Neural cell (in vitro differentiated cells): ENCODE measurements around the gene ITGA1. TPM values are rescaled to one million over a fixed set of nuclear protein-coding genes. Genes with fewer than 3 reads are reported as not detected.

Experiments used
- H2AFZ ChIP-seq: fragments of 200-600, 300-800 bp; sonication (generic), shearing (Covaris generic); 2 replicates; pipeline ENCODE4 v1.6.0; 2014; ENCODE audit warnings: low read depth, mild to moderate bottlenecking, antibody characterized with exemption, low read length, moderate library complexity
- H3F3A ChIP-seq: fragments of 200-600 bp; shearing (Covaris generic); 2 replicates; pipeline ENCODE4 v1.6.1; 2016; ENCODE audit warnings: mild to moderate bottlenecking, moderate library complexity, mixed read lengths, antibody characterized with exemption, low read length; ENCODE audit not compliant: insufficient read depth, poor library complexity, severe bottlenecking
- H3K27ac ChIP-seq: fragments of 200-600, 300-800 bp; sonication (generic), shearing (Covaris generic); 2 replicates; pipeline ENCODE4 v1.5.1; 2014; ENCODE audit warnings: mild to moderate bottlenecking, low read length, moderate library complexity
- H3K27me3 ChIP-seq: fragments of 300-800, 200-600 bp; sonication (generic), shearing (Covaris generic); 2 replicates; pipeline ENCODE4 v1.6.0; 2014; ENCODE audit warnings: mild to moderate bottlenecking, low read depth, low read length, moderate library complexity; ENCODE audit not compliant: insufficient read depth
- H3K36me3 ChIP-seq: fragments of 300-800, 200-600 bp; sonication (generic), shearing (Covaris generic); 2 replicates; pipeline ENCODE4 v1.5.1; 2014; ENCODE audit warnings: mild to moderate bottlenecking, antibody characterized with exemption, low read length, moderate library complexity; ENCODE audit not compliant: insufficient read depth
- H3K4me2 ChIP-seq: fragments of 300-800, 200-600 bp; sonication (generic), shearing (Covaris generic); 2 replicates; pipeline ENCODE4 v1.6.0; 2014; ENCODE audit warnings: mild to moderate bottlenecking, low read length
- H3K4me3 ChIP-seq: fragments of 300-800, 200-600 bp; sonication (generic), shearing (Covaris generic); 2 replicates; pipeline ENCODE4 v1.5.1; 2014; ENCODE audit warnings: mild to moderate bottlenecking, low read length, moderate library complexity
- H3K79me2 ChIP-seq: fragments of 200-600 bp; shearing (Covaris generic); replicated peaks from 2 replicates; pipeline ENCODE4 v1.6.0; 2014; ENCODE audit warnings: mild to moderate bottlenecking, low read length, moderate library complexity; ENCODE audit not compliant: insufficient read depth
- H3K9ac ChIP-seq: fragments of 300-800, 200-600 bp; sonication (generic), shearing (Covaris generic); 2 replicates; pipeline ENCODE4 v1.6.1; 2016; ENCODE audit warnings: mild to moderate bottlenecking, low read length, mixed read lengths
- H3K9me2 ChIP-seq: fragments of 200-600 bp; shearing (Covaris generic); 2 replicates; pipeline ENCODE4 v1.6.1; 2016; ENCODE audit warnings: mild to moderate bottlenecking, low read length, mixed read lengths; ENCODE audit not compliant: insufficient read depth
- H3K9me3 ChIP-seq: fragments of 200-600, 300-800 bp; sonication (generic), shearing (Covaris generic); 2 replicates; pipeline ENCODE4 v1.6.1; 2016; ENCODE audit warnings: mild to moderate bottlenecking, mixed run types, low read length, moderate library complexity, mixed read lengths
- H4K20me1 ChIP-seq: fragments of 200-600 bp; shearing (Covaris generic); 2 replicates; pipeline ENCODE4 v1.6.1; 2016; ENCODE audit warnings: mild to moderate bottlenecking, mixed run types; ENCODE audit not compliant: insufficient read depth
- EP300 ChIP-seq: fragments of 450-650 bp; conservative IDR thresholded peaks from 2 replicates; pipeline ENCODE4 v1.6.1; 2014; ENCODE audit warnings: antibody characterized with exemption, mild to moderate bottlenecking, moderate library complexity; ENCODE audit not compliant: poor library complexity, severe bottlenecking
- EZH2 ChIP-seq: fragments of 200-600, 300-800 bp; shearing (Covaris generic), sonication (generic); IDR thresholded peaks from 2 replicates; pipeline ENCODE4 v1.6.1; 2014; ENCODE audit warnings: antibody characterized with exemption, low read length, borderline replicate concordance, mild to moderate bottlenecking; ENCODE audit not compliant: insufficient read depth, poor library complexity, severe bottlenecking
- MXI1 ChIP-seq: fragments of 450-650 bp; conservative IDR thresholded peaks from 2 replicates; pipeline ENCODE4 v1.6.1; 2014; ENCODE audit warnings: antibody characterized with exemption, mild to moderate bottlenecking; ENCODE audit not compliant: poor library complexity, severe bottlenecking
- POLR2AphosphoS5 ChIP-seq: IDR thresholded peaks from 2 replicates; pipeline ENCODE4 v1.6.1; 2012
- RAD21 ChIP-seq: fragments of 450-650 bp; conservative IDR thresholded peaks from 2 replicates; pipeline ENCODE4 v1.6.1; 2014; ENCODE audit warnings: antibody characterized with exemption, mild to moderate bottlenecking, moderate library complexity
- SMC3 ChIP-seq: fragments of 450-650 bp; conservative IDR thresholded peaks from 2 replicates; pipeline ENCODE4 v1.6.1; 2014; ENCODE audit warnings: antibody characterized with exemption, mild to moderate bottlenecking, moderate library complexity; ENCODE audit not compliant: poor library complexity
- TAF1 ChIP-seq: IDR thresholded peaks from 2 replicates; pipeline ENCODE4 v1.6.1; 2012; ENCODE audit warnings: low read depth
- polyA plus RNA-seq: library from polyadenylated mRNA; depleted of rRNA; stranded (reverse); fragments of >200 nt; gene quantifications from 2 replicates; pipeline ENCODE4 v1.2.3, GENCODE V29; 2014
- TF ChIP-seq, protein P1 (sequence below): IDR thresholded peaks from 2 replicates; pipeline ENCODE4 v1.6.1; 2012; ENCODE audit warnings: borderline replicate concordance
- TF ChIP-seq, protein P2 (sequence below): fragments of 450-650 bp; IDR thresholded peaks from 2 replicates; pipeline ENCODE4 v1.5.1; 2014; ENCODE audit warnings: antibody characterized with exemption, mild to moderate bottlenecking, moderate library complexity; ENCODE audit not compliant: poor library complexity, severe bottlenecking

The ITGA1 gene
- polyA plus RNA-seq, 1 donor from 2014 or later: 0.15 TPM

DNA sequence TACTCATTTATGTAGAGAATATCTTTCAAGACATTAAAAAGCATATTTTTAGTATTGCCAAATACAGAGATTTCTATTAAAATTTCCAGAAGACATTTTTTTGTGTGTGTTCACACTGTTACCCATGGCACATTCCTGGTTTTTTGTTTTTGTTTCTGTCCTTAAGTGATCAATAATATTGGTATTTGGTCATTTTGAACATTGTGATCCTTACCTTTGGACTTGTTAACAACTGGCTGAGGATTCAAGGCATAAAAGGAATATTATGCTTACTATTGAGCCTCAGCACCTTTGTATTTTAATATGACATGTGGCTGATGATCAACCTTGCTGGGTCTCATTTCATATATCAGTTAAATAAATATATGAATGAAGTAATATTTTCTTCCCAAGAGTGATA lies 41.9 kb downstream of the ITGA1 start:
- Histone ChIP-seq H3K4me2 (no peak overlapping the region), H3K36me3 (no peaks in the 10 kb centered on the region), H3K9me3 (no peaks in the 10 kb centered on the region), H4K20me1 (no peaks in the 10 kb centered on the region), H3K9me2 (no peaks in the 10 kb centered on the region), H3K4me3 (no peak overlapping the region), H3F3A (no peaks in the 10 kb centered on the region), H3K9ac (no peak overlapping the region), H3K79me2 (no peaks in the 10 kb centered on the region), H3K27me3 (no peaks in the 10 kb centered on the region), H3K27ac (no peak overlapping the region), H2AFZ (no peak overlapping the region)
- TF ChIP-seq EP300 (no peak), SMC3 (no peak), EZH2 (no peak), RAD21 (no peak), MXI1 (no peak), POLR2AphosphoS5 (no peak), TAF1 (no peak)
- TF ChIP-seq, protein P1, sequence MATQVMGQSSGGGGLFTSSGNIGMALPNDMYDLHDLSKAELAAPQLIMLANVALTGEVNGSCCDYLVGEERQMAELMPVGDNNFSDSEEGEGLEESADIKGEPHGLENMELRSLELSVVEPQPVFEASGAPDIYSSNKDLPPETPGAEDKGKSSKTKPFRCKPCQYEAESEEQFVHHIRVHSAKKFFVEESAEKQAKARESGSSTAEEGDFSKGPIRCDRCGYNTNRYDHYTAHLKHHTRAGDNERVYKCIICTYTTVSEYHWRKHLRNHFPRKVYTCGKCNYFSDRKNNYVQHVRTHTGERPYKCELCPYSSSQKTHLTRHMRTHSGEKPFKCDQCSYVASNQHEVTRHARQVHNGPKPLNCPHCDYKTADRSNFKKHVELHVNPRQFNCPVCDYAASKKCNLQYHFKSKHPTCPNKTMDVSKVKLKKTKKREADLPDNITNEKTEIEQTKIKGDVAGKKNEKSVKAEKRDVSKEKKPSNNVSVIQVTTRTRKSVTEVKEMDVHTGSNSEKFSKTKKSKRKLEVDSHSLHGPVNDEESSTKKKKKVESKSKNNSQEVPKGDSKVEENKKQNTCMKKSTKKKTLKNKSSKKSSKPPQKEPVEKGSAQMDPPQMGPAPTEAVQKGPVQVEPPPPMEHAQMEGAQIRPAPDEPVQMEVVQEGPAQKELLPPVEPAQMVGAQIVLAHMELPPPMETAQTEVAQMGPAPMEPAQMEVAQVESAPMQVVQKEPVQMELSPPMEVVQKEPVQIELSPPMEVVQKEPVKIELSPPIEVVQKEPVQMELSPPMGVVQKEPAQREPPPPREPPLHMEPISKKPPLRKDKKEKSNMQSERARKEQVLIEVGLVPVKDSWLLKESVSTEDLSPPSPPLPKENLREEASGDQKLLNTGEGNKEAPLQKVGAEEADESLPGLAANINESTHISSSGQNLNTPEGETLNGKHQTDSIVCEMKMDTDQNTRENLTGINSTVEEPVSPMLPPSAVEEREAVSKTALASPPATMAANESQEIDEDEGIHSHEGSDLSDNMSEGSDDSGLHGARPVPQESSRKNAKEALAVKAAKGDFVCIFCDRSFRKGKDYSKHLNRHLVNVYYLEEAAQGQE: no peak
- TF ChIP-seq, protein P2, sequence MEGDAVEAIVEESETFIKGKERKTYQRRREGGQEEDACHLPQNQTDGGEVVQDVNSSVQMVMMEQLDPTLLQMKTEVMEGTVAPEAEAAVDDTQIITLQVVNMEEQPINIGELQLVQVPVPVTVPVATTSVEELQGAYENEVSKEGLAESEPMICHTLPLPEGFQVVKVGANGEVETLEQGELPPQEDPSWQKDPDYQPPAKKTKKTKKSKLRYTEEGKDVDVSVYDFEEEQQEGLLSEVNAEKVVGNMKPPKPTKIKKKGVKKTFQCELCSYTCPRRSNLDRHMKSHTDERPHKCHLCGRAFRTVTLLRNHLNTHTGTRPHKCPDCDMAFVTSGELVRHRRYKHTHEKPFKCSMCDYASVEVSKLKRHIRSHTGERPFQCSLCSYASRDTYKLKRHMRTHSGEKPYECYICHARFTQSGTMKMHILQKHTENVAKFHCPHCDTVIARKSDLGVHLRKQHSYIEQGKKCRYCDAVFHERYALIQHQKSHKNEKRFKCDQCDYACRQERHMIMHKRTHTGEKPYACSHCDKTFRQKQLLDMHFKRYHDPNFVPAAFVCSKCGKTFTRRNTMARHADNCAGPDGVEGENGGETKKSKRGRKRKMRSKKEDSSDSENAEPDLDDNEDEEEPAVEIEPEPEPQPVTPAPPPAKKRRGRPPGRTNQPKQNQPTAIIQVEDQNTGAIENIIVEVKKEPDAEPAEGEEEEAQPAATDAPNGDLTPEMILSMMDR: no peak

DNA sequence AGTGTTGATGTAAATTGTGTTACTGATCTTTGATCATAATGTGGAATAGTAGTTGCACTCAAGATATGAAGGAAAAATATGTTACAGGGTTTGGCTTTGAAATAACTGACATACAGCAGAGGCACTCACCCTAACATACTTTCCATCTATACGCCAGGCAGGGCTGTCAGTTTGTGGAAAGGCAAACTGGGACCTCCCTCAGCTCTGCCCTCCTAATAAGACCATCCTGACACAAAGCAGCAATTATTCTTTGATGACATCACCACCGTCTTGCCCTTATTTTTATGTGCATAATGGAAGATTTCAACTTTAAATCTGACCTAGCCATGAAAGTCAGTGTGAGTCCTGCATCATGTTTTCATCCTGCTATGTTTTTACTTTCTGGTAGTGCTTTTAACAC lies 42.9 kb downstream of the ITGA1 start:
- H3K4me2 ChIP-seq: no peak overlapping the region
- H2AFZ ChIP-seq: no peak overlapping the region
- no peaks in the 10 kb centered on the region for H4K20me1 ChIP-seq
- H3K9me3 ChIP-seq: no peaks in the 10 kb centered on the region
- TF ChIP-seq, protein P1: no peak
- TF ChIP-seq MXI1: no peak
- no peak for TF ChIP-seq EZH2
- no peak for TF ChIP-seq POLR2AphosphoS5
- TF ChIP-seq, protein P2: no peak
- no peak for TF ChIP-seq RAD21
- TF ChIP-seq EP300: no peak
- no peak for TF ChIP-seq TAF1
- no peak for TF ChIP-seq SMC3
- no peaks in the 10 kb centered on the region for H3K27me3 ChIP-seq
- H3K9ac ChIP-seq: no peak overlapping the region
- H3F3A ChIP-seq: no peaks in the 10 kb centered on the region
- no peaks in the 10 kb centered on the region for H3K79me2 ChIP-seq
- no peaks in the 10 kb centered on the region for H3K9me2 ChIP-seq
- no peak overlapping the region for H3K27ac ChIP-seq
- no peaks in the 10 kb centered on the region for H3K36me3 ChIP-seq
- no peak overlapping the region for H3K4me3 ChIP-seq
